Daoy (cell line): Measurements from ENCODE around the gene LENEP. TPM values are rescaled to one million over a fixed set of nuclear protein-coding genes. Genes with fewer than 3 reads are reported as not detected.
A peak's percentile ranks its signal among the peaks of the same experiment; 100 is the strongest.

Source experiments
- DNase-seq: peaks from one replicate; pipeline ENCODE4 v3.0.0-alpha.2; 2015; ENCODE audit warnings: low read depth
- total RNA-seq: library from RNA; depleted of rRNA; stranded (reverse); fragments of >200 nt; shearing (Covaris generic); gene quantifications from 2 replicates; pipeline ENCODE4 v1.2.3, GENCODE V29; 2014

The LENEP gene
- total RNA-seq, 1 experiment from 2014 or later: not detected

- no peak for DNase-seq
Observed at GRCh38 chr1:155010211-155010918, 17.0 kb downstream of the LENEP start.

GRCh38 chr1:155011004-155011416, 17.6 kb downstream of the LENEP start:
- DNase-seq: no peak

GRCh38 chr1:155011437-155012025, 18.1 kb downstream of the LENEP start:
- no peak for DNase-seq

- peak; percentile 58 for DNase-seq
Observed at GRCh38 chr1:155012026-155012546, 18.7 kb downstream of the LENEP start.

GRCh38 chr1:155012776-155013602, 19.6 kb downstream of the LENEP start:
- DNase-seq: no peak

- no peak for DNase-seq
Observed at GRCh38 chr1:155013632-155014031, 20.2 kb downstream of the LENEP start.

- no peak for DNase-seq
Observed at GRCh38 chr1:155014709-155015508, 21.5 kb downstream of the LENEP start.

GRCh38 chr1:155015527-155016230, 22.3 kb downstream of the LENEP start:
- DNase-seq: no peak

- DNase-seq: no peak
Observed at GRCh38 chr1:155016231-155016831, 22.9 kb downstream of the LENEP start.

GRCh38 chr1:155017041-155017945, 23.9 kb downstream of the LENEP start:
- DNase-seq: peak; percentile 98

- no peak for DNase-seq
Observed at GRCh38 chr1:155017946-155018316, 24.5 kb downstream of the LENEP start.

- no peak for DNase-seq
Observed at GRCh38 chr1:155018617-155019348, 25.4 kb downstream of the LENEP start.

GRCh38 chr1:155019377-155020245, 26.2 kb downstream of the LENEP start:
- no peak for DNase-seq

- no peak for DNase-seq
Observed at GRCh38 chr1:155022136-155022926, 28.9 kb downstream of the LENEP start.

GRCh38 chr1:155022927-155023236, 29.5 kb downstream of the LENEP start:
- no peak for DNase-seq

GRCh38 chr1:155023627-155024026, 30.2 kb downstream of the LENEP start:
- no peak for DNase-seq

- DNase-seq: no peak
Observed at GRCh38 chr1:155024315-155024714, 30.9 kb downstream of the LENEP start.
